NCI-H2029 treated with DMSO at 0.1 percent for 48 hours (cell line): ENCODE results near the gene ADAMTSL1.

Experiments
- DNase-seq: peaks from one replicate; lab custom pipeline; 2025; lab: John Stamatoyannopoulos, UW

Gene ADAMTSL1

DNA sequence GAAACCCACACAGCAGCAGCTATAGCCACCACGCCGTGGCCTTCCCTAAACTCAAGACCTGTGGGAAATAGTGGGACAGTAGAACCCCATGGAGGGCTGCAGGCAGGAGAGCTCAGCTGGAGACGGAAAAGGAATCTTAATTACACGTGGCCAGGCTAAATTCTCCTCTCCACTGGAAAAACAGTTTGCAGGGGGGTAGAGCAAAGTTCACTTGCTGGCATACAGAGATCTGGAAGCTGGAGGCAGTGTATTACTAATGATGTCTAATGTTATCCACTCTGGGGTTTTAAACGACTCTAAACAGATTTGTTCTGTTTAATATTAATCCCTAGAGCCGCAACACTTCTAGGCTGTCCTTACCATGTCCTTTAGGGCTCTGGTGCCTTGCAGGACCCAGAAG, 302.0 kb downstream of the ADAMTSL1 start:
- DNase-seq, result no peak

DNA sequence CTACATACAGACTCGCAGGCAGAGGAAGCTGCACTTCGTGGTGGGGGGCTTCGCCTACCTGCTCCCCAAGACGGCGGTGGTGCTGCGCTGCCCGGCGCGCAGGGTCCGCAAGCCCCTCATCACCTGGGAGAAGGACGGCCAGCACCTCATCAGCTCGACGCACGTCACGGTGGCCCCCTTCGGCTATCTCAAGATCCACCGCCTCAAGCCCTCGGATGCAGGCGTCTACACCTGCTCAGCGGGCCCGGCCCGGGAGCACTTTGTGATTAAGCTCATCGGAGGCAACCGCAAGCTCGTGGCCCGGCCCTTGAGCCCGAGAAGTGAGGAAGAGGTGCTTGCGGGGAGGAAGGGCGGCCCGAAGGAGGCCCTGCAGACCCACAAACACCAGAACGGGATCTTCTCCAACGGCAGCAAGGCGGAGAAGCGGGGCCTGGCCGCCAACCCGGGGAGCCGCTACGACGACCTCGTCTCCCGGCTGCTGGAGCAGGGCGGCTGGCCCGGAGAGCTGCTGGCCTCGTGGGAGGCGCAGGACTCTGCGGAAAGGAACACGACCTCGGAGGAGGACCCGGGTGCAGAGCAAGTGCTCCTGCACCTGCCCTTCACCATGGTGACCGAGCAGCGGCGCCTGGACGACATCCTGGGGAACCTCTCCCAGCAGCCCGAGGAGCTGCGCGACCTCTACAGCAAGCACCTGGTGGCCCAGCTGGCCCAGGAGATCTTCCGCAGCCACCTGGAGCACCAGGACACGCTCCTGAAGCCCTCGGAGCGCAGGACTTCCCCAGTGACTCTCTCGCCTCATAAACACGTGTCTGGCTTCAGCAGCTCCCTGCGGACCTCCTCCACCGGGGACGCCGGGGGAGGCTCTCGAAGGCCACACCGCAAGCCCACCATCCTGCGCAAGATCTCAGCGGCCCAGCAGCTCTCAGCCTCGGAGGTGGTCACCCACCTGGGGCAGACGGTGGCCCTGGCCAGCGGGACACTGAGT, 303.2 kb downstream of the ADAMTSL1 start:
- no peak for DNase-seq

DNA sequence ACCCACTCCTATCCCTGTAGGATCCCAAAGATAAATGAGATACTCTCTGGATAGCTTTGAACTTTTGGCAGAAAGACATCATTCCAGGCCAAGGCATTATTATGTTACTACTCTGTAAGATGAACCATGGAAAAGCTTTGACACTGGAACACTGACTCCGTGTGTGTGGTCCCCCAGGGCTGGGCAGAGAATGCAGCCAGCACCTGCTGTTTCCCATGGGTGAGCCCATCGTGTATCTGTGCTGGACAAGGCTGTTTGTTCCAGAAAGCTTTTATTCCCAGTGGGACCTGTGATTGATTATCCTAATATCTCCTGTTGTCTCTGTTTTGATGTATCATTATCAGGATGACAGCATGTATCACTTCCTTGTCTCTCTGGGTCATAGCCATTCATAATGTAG, 304.2 kb downstream of the ADAMTSL1 start:
- no peak for DNase-seq

GRCh38 chr9:18778846-18779245, 304.9 kb downstream of the ADAMTSL1 start:
- no peak for DNase-seq

- no peak for DNase-seq
Measured at GRCh38 chr9:18783909-18784308, 310.0 kb downstream of the ADAMTSL1 start.

- DNase-seq, result no peak
Measured at GRCh38 chr9:18785604-18786003, 311.7 kb downstream of the ADAMTSL1 start.

- peak; percentile 31 for DNase-seq
Measured at GRCh38 chr9:18786196-18786595, 312.2 kb downstream of the ADAMTSL1 start.

DNA sequence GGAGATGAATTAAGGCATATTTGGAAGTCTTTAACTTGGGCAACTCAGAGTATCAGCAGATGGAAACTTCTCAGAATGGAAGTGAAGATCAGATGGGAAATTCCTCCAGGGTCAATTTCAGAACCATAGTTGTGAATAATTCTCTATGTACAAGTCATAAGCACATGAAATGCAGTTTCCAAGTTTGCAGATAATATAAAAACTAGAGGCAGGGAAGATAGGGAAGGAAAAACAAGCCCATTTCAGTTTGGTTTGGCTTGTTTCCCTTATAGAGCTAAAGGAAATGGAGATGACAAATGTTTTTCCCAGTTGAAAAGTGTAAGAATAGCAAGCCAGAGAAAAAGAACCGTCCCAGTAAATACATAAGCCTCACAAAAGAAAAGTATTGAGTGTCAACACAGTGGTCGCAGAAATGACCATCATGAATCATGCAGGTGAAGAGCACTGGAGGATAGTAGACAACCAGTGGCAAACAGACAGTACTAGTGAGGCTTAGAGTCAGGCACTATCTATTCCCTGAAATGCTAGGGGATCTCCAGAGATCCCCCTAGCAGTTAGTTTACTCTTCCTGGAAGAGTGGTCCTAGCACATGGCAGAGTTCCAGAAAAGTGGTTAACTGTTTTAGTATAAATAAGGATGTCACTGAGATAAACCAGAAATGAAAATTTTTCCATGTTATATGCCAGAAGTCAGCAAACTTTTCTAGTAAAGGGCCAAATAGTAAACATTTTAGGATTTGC, 313.1 kb downstream of the ADAMTSL1 start:
- DNase-seq, result no peak

- DNase-seq, result no peak
Measured at GRCh38 chr9:18788256-18788655, 314.3 kb downstream of the ADAMTSL1 start.

GRCh38 chr9:18791074-18791473, 317.1 kb downstream of the ADAMTSL1 start:
- no peak for DNase-seq

GRCh38 chr9:18793122-18793521, 319.2 kb downstream of the ADAMTSL1 start:
- no peak for DNase-seq

DNA sequence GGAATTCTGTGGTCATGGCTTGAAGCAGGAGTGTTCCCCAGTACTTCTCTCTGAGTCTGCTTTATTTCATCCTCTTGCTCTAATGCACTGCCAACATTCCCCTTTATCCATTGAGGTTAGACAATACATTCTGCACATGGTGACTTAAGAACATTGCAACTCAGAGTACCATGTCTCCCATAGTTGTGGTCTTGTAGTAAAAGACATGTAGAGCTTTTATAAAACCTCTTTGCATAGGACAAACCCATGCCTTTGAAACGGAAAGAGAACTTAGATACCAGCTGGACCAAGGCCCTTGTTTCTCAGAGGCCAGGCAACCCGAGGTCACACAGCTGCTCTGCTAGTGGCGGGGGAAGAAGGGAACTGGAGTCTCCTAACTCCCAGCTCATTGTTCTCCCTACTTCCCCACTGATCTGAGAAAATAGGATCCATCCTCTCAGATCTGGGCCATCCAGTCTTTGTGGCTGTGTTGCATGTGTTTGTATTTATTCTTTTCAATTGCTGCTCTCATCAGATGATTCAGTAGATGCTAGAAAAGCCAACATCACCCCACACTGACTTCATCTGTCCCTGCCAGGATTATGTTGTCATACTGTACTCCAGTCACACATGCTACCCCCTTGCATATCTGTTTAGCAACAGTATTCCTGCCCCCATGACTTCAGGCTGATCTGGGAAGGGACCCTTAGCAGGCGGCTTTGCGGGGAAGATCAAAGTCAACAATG, 322.2 kb downstream of the ADAMTSL1 start:
- no peak for DNase-seq

DNA sequence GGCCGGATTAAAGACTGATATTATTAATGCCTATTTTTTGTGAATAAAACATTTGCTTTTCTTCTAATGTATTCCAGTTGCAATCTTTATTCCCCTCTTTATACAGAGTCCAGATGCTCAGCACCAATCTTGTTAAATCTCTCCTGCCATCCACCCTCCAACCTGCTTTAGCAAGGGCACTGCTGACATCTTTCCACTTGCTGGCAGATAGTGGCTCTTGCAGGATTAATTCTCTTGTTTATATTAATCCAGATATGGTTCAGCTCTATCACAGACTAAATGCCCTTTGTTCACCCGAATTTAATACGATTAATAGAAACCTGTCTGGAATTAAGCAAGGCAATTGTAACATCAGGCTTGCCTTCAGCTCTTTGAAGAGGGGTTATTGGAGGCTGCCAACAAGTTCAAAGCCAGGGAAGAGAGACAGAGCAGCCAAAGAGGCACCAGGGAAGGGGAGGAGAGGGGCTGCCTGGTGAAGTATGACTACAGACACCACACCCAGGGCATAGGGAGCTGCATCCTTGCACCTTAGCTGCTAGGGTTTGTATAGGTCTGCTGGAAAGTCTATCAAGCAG, 322.8 kb downstream of the ADAMTSL1 start:
- no peak for DNase-seq

GRCh38 chr9:18798106-18798505, 324.2 kb downstream of the ADAMTSL1 start:
- DNase-seq, result no peak

- no peak for DNase-seq
Measured at GRCh38 chr9:18798508-18799290, 324.7 kb downstream of the ADAMTSL1 start.

- no peak for DNase-seq
Measured at GRCh38 chr9:18799428-18799827, 325.5 kb downstream of the ADAMTSL1 start.

GRCh38 chr9:18800579-18800978, 326.6 kb downstream of the ADAMTSL1 start:
- DNase-seq, result no peak

GRCh38 chr9:18805386-18805785, 331.4 kb downstream of the ADAMTSL1 start:
- no peak for DNase-seq

- no peak for DNase-seq
Measured at GRCh38 chr9:18806232-18807080, 332.5 kb downstream of the ADAMTSL1 start.

GRCh38 chr9:18810581-18810980, 336.6 kb downstream of the ADAMTSL1 start:
- no peak for DNase-seq
